ENCODE data around the gene RNF13. TPM values are rescaled to one million over a fixed set of nuclear protein-coding genes. Genes with fewer than 3 reads are reported as not detected.

The RNF13 gene
- total and polyA plus RNA-seq, 2 of the 4 experiments (the other 2 are of a cell fraction): 12.8 to 29.8 TPM

DNA sequence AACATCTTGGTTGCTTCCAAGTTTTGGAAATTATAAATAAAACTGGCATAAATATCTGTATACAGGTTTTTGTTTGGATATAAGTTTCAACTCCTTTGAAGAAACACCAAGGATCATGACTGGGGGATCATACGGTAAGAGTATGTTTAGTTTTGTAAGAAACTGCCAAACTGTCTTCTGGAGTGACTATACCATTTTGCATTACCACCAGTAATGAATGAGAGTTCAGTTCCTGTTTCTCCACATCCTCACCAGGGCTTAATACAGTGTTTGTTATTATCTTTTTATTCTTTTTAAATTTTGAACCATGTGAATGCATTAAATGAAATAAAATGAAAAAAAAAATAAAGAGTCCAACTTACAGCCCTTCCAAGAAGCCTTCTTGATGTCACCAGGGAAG, 17.0 kb upstream of the RNF13 start:
- Histone ChIP-seq H2BK20ac (ENCODE audit: low read depth, low read length) (no peak overlapping the region), H3K18ac (ENCODE audit: low read depth, low read length) (no peak overlapping the region), H3K9me3 (ENCODE audit: control insufficient read depth, insufficient read depth, low read length) (no peaks in the 10 kb centered on the region), H3K9ac (ENCODE audit: low read depth, low read length) (no peak overlapping the region), H2BK5ac (ENCODE audit: low read depth, low read length, poor library complexity, severe bottlenecking) (no peak overlapping the region), H3K4ac (ENCODE audit: low read depth, low read length) (no peak overlapping the region), H3K27me3 (ENCODE audit: control insufficient read depth, insufficient read depth, low read length) (no peaks in the 10 kb centered on the region), H4K91ac (ENCODE audit: insufficient read depth, low read depth, low read length) (no peak overlapping the region), H2BK15ac (ENCODE audit: low read depth, low read length) (no peak overlapping the region), H4K5ac (ENCODE audit: low read depth, low read length) (no peak overlapping the region), H3K79me1 (ENCODE audit: low read depth in 1 of 2, low read length in 2 of 2) (no peaks in the 10 kb centered on the region), H2BK120ac (ENCODE audit: low read depth, low read length) (no peak overlapping the region), H3K14ac (replicated peaks; ENCODE audit: low read depth, low read length) (no peak overlapping the region), H4K8ac (ENCODE audit: low read depth in 2 of 2, low read length in 2 of 2) (no peak overlapping the region), H4K20me1 (ENCODE audit: insufficient read depth, low read length) (no peaks in the 10 kb centered on the region), H3K4me1 (ENCODE audit: control insufficient read depth, insufficient read depth, low read length) (no peaks in the 10 kb centered on the region), H3K27ac (ENCODE audit: insufficient read depth, low read length) (no peak overlapping the region), H2AK5ac (ENCODE audit: low read depth, low read length) (no peak overlapping the region), H3K36me3 (ENCODE audit: control insufficient read depth, insufficient read depth, low read length) (no peaks in the 10 kb centered on the region), H3K23ac (ENCODE audit: low read depth, low read length) (no peak overlapping the region), H3K56ac (ENCODE audit: extremely low read depth, insufficient read depth, low read length) (no peak overlapping the region), H3K4me2 (ENCODE audit: low read depth, low read length) (no peak overlapping the region), H3K9me1 (ENCODE audit: insufficient read depth, low read length) (no peaks in the 10 kb centered on the region), H3K4me3 (ENCODE audit: insufficient read depth, low read depth, low read length) (no peak overlapping the region), H2AK9ac (replicated peaks; ENCODE audit: low read depth, low read length, poor library complexity) (no peak overlapping the region), H2AFZ (replicated peaks; ENCODE audit: low read length, poor library complexity) (no peak overlapping the region)
- ATAC-seq (ENCODE audit: low read depth): no peak
- dilution Hi-C loops (cut with HindIII; ENCODE audit: low sequenced_read_pairs, unreplicated experiment): no loop called here
- no peak for DNase-seq
- intact Hi-C loops (cut with micrococcal nuclease): no loop called here
- in situ Hi-C loops (cut with MboI; ENCODE audit: low sequenced_read_pairs): no loop called here
- TF ChIP-seq SMC3 (IDR thresholded peaks at IDR 0.05; ENCODE audit: low read depth, low read length) (no peak), CHD1 (IDR thresholded peaks at IDR 0.05; ENCODE audit: low read depth, low read length) (no peak), MAZ (IDR thresholded peaks at IDR 0.05; ENCODE audit: borderline replicate concordance, low read depth, low read length) (no peak), BHLHE40 (IDR thresholded peaks at IDR 0.05; ENCODE audit: low read depth, low read length) (no peak), RFX5 (IDR thresholded peaks at IDR 0.05; ENCODE audit: low read depth, low read length) (no peak), RCOR1 (IDR thresholded peaks at IDR 0.05; ENCODE audit: insufficient replicate concordance, low read length) (no peak), RAD21 (IDR thresholded peaks at IDR 0.05; ENCODE audit: low read length) (no peak), POLR2A (IDR thresholded peaks at IDR 0.05; ENCODE audit: low read depth, low read length) (no peak), FOS (IDR thresholded peaks at IDR 0.05; ENCODE audit: low read depth, low read length) (no peak)
- TF ChIP-seq, protein P1, sequence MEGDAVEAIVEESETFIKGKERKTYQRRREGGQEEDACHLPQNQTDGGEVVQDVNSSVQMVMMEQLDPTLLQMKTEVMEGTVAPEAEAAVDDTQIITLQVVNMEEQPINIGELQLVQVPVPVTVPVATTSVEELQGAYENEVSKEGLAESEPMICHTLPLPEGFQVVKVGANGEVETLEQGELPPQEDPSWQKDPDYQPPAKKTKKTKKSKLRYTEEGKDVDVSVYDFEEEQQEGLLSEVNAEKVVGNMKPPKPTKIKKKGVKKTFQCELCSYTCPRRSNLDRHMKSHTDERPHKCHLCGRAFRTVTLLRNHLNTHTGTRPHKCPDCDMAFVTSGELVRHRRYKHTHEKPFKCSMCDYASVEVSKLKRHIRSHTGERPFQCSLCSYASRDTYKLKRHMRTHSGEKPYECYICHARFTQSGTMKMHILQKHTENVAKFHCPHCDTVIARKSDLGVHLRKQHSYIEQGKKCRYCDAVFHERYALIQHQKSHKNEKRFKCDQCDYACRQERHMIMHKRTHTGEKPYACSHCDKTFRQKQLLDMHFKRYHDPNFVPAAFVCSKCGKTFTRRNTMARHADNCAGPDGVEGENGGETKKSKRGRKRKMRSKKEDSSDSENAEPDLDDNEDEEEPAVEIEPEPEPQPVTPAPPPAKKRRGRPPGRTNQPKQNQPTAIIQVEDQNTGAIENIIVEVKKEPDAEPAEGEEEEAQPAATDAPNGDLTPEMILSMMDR (conservative IDR thresholded peaks at IDR 0.05; ENCODE audit: low read depth, low read length): no peak
- TF ChIP-seq, protein P2, sequence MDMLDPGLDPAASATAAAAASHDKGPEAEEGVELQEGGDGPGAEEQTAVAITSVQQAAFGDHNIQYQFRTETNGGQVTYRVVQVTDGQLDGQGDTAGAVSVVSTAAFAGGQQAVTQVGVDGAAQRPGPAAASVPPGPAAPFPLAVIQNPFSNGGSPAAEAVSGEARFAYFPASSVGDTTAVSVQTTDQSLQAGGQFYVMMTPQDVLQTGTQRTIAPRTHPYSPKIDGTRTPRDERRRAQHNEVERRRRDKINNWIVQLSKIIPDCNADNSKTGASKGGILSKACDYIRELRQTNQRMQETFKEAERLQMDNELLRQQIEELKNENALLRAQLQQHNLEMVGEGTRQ (IDR thresholded peaks at IDR 0.05; ENCODE audit: low read depth, low read length): no peak
- TF ChIP-seq, protein P3, sequence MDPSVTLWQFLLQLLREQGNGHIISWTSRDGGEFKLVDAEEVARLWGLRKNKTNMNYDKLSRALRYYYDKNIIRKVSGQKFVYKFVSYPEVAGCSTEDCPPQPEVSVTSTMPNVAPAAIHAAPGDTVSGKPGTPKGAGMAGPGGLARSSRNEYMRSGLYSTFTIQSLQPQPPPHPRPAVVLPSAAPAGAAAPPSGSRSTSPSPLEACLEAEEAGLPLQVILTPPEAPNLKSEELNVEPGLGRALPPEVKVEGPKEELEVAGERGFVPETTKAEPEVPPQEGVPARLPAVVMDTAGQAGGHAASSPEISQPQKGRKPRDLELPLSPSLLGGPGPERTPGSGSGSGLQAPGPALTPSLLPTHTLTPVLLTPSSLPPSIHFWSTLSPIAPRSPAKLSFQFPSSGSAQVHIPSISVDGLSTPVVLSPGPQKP (IDR thresholded peaks at IDR 0.05; ENCODE audit: borderline replicate concordance, low read depth, low read length): no peak
- BruUV-seq (replicated peaks): no TSS peak
- ChIA-PET CTCF (no interaction called here), POLR2A (ENCODE audit: unreplicated experiment) (no interaction called here)
- WGBS, 2 experiments (ENCODE audit: extremely low coverage in 2 of 2, insufficient read length in 1 of 2): no CpG with 5 or more reads among the region's 1 CpG

All from IMR-90 (cell line).